ENCODE results near the gene ATP6V0B. TPM values are rescaled to one million over a fixed set of nuclear protein-coding genes. Genes with fewer than 3 reads are reported as not detected.

The ATP6V0B gene
- total and polyA plus RNA-seq, 2 of the 8 experiments (the other 6 are each of a cell fraction or from before 2014, with no cell fraction given) = 105 to 308 TPM

DNA sequence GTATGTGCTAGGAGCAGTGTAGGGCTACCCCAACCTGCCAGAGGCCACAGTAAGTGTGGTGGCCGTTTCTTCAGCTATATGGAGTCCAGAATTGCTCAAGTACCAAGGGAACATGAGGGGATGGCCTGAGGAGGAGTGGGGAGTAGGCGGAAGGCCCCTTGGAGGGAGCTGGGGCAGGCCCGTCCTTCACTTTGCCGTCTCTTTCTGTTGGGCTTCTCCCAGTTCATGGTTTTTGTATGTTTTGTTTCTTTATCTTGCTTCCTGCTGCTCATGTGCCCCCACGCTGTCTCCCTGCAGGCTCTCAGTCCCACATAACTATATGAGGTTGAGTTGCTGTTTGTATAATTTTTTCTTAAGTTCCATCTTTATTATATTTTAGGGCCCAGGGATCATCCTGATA, 10.9 kb upstream of the ATP6V0B start:
- CTCF ChIA-PET (ENCODE audit: partially characterized antibody) = interaction anchor here (0.7 to 1.4 kb wide), 5 partner anchors 8 to 201 kb away, joined by 3 to 4 read pairs (median 4); no protein-coding TSS in a partner anchor
- no peak overlapping the region for H4K91ac ChIP-seq (replicated peaks; ENCODE audit: insufficient read length, low read length)
- H3K56ac ChIP-seq (replicated peaks; ENCODE audit: insufficient read length, low read depth, low read length) = no peak overlapping the region
- no peaks in the 10 kb centered on the region for H3K79me2 ChIP-seq (ENCODE audit: control insufficient read depth in 1 of 2, insufficient read depth in 2 of 2, low read length in 2 of 2)
- no peak overlapping the region for H3K23ac ChIP-seq (ENCODE audit: insufficient read length)
- no peak overlapping the region for H2AFZ ChIP-seq (ENCODE audit: low read length)
- peaks cover 6% of the 10 kb centered on the region; the same call in 1 of the 2 replicates for H3K23me2 ChIP-seq (ENCODE audit: low read depth, low read length)
- peaks cover 0 to 3% of the 10 kb centered on the region in 2 experiments for H4K20me1 ChIP-seq (replicated peaks in 1 of 2; ENCODE audit: control insufficient read depth in 1 of 2, insufficient read depth in 2 of 2, low read length in 2 of 2)
- no peak overlapping the region for H2BK20ac ChIP-seq (ENCODE audit: low read length)
- no peak overlapping the region for H3K9ac ChIP-seq (replicated peaks in 1 of 4; ENCODE audit: extremely low read depth in 1 of 4, low read depth in 3 of 4, low read length in 3 of 4)
- no peaks in the 10 kb centered on the region for H3K4me1 ChIP-seq (replicated peaks in 1 of 4; ENCODE audit: control insufficient read depth in 3 of 4, insufficient read depth in 4 of 4, low read length in 3 of 4)
- H3K27me3 ChIP-seq (replicated peaks in 1 of 4; ENCODE audit: control insufficient read depth in 3 of 4, extremely low read depth in 1 of 4, insufficient read depth in 3 of 4, low read length in 3 of 4) = no peaks in the 10 kb centered on the region
- no peak overlapping the region; the same call in 1 of the 2 replicates for H4K8ac ChIP-seq (ENCODE audit: extremely low read depth, insufficient read depth, low read length)
- no peak overlapping the region for H3K4me2 ChIP-seq (ENCODE audit: insufficient read depth in 1 of 2, low read depth in 2 of 2, low read length in 2 of 2)
- 88% methylated on average over 5 of the region's 5 CpGs; no CpG with 5 or more reads in 1 of the 2 experiments for WGBS, 2 experiments (ENCODE audit: extremely low coverage in 1 of 2, insufficient coverage in 1 of 2, insufficient read length in 1 of 2, insufficient replicate concordance in 2 of 2, low coverage in 1 of 2, low lambda C conversion rate in 2 of 2, missing lambda C conversion rate in 1 of 2)
- H3K79me1 ChIP-seq (ENCODE audit: low read depth, low read length) = no peaks in the 10 kb centered on the region
- H2BK12ac ChIP-seq (ENCODE audit: low read depth, low read length) = no peak overlapping the region
- H2BK5ac ChIP-seq (ENCODE audit: low read depth, low read length) = no peak overlapping the region
- DNase-seq (ENCODE audit: low read depth in 1 of 2, low spot score in 2 of 2) = no peak
- no peak overlapping the region for H2BK15ac ChIP-seq (ENCODE audit: low read length)
- peaks cover 0 to 4% (median under 1%) of the 10 kb centered on the region in 4 experiments; a peak in 1 of 8 replicates for H3K36me3 ChIP-seq (ENCODE audit: control insufficient read depth in 2 of 4, insufficient read depth in 4 of 4, low read length in 3 of 4)
- H2AK5ac ChIP-seq (ENCODE audit: low read depth, low read length) = no peak overlapping the region
- FAIRE-seq = no peak
- POLR2A ChIA-PET (ENCODE audit: partially characterized antibody) = interaction anchor here (0.7 to 1.1 kb wide), 3 partner anchors 10 to 21 kb away, joined by 3 to 4 read pairs (median 3); no protein-coding TSS in a partner anchor
- no peak overlapping the region for H3K18ac ChIP-seq (ENCODE audit: extremely low read depth, low read length)
- H3K4ac ChIP-seq (replicated peaks; ENCODE audit: insufficient read length, low read depth, low read length) = no peak overlapping the region
- no peak overlapping the region for H4K5ac ChIP-seq (ENCODE audit: insufficient read length, low read depth, low read length)
- no peak overlapping the region for H3K14ac ChIP-seq (ENCODE audit: insufficient read length)
- H2BK120ac ChIP-seq (replicated peaks; ENCODE audit: low read depth, low read length) = no peak overlapping the region
- H3K27ac ChIP-seq (ENCODE audit: low read depth, low read length) = no peak overlapping the region
- no peak overlapping the region for H3K4me3 ChIP-seq (ENCODE audit: extremely low read depth in 1 of 4, insufficient read depth in 2 of 4, low read depth in 3 of 4, low read length in 4 of 4)
- H3K9me3 ChIP-seq (ENCODE audit: insufficient read depth in 2 of 2, low read depth in 1 of 2, low read length in 1 of 2) = no peaks in the 10 kb centered on the region
- TF ChIP-seq SUZ12 (IDR thresholded peaks at IDR 0.05; ENCODE audit: low read length) (no peak), GABPA (IDR thresholded peaks at IDR 0.05; ENCODE audit: borderline replicate concordance, insufficient read depth, low read length) (no peak), HDAC2 (IDR thresholded peaks at IDR 0.05; ENCODE audit: borderline replicate concordance in 1 of 2, low read depth in 2 of 2, low read length in 2 of 2) (no peak)
